C4-2B (cell line): ENCODE data around the gene RNF180.

Experiments
- CTCF ChIP-seq: fragments of 450-650 bp; conservative IDR thresholded peaks from 2 replicates; pipeline ENCODE4 v1.5.1; 2017; ENCODE audit warnings: mild to moderate bottlenecking
- ZFX ChIP-seq: fragments of 450-650 bp; IDR thresholded peaks from 2 replicates; pipeline ENCODE4 v1.6.1; 2017

- TF ChIP-seq CTCF (no peak), ZFX (no peak)
These were observed 178.9 kb downstream of the RNF180 start for GRCh38 chr5:64344501-64344900.
